PC-3 (cell line): ENCODE data around the gene TULP3.

Experiments
- EZH2 ChIP-seq: fragments of 300-600 bp; sonication (generic); IDR thresholded peaks from one replicate; pipeline ENCODE4 v1.6.1; 2017; ENCODE audit warnings: antibody characterized with exemption, mild to moderate bottlenecking, low read length; ENCODE audit not compliant: unreplicated experiment
- EZH2phosphoT487 ChIP-seq: fragments of 300-600 bp; sonication (generic); IDR thresholded peaks from 2 replicates; pipeline ENCODE4 v1.6.1; 2018; ENCODE audit warnings: mild to moderate bottlenecking, antibody characterized with exemption, low read length, borderline replicate concordance
- TF ChIP-seq, protein P1 (sequence below): fragments of 300-600 bp; sonication (generic); conservative IDR thresholded peaks from 2 replicates; pipeline ENCODE4 v1.5.1; 2017; ENCODE audit warnings: antibody characterized with exemption, low read depth, mild to moderate bottlenecking, low read length

DNA sequence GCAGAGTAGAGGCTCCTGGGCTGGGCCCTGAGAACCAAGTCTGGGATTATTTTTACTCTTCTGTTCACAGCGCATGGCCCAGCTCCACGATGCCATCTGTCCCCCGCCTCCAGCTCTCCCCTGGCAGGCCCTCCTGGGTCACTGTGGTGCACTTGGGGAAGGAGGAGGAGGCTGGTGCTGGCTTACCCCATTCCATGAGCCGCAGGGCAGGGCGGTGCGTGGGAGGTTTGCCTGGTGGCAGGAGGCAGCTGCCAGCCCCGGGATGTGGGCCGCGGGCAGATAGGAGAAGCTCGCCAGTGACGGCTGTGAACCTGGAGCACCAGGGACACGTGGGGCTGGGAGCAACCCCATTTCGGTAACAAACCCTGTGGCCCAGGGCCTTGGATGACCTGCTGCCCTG, 91.7 kb downstream of the TULP3 start:
- TF ChIP-seq, protein P1, sequence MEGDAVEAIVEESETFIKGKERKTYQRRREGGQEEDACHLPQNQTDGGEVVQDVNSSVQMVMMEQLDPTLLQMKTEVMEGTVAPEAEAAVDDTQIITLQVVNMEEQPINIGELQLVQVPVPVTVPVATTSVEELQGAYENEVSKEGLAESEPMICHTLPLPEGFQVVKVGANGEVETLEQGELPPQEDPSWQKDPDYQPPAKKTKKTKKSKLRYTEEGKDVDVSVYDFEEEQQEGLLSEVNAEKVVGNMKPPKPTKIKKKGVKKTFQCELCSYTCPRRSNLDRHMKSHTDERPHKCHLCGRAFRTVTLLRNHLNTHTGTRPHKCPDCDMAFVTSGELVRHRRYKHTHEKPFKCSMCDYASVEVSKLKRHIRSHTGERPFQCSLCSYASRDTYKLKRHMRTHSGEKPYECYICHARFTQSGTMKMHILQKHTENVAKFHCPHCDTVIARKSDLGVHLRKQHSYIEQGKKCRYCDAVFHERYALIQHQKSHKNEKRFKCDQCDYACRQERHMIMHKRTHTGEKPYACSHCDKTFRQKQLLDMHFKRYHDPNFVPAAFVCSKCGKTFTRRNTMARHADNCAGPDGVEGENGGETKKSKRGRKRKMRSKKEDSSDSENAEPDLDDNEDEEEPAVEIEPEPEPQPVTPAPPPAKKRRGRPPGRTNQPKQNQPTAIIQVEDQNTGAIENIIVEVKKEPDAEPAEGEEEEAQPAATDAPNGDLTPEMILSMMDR: no peak
- TF ChIP-seq EZH2 (no peak), EZH2phosphoT487 (no peak)
